ENCODE measurements around the gene EIF4EBP3. TPM values are rescaled to one million over a fixed set of nuclear protein-coding genes. Genes with fewer than 3 reads are reported as not detected.

Gene EIF4EBP3
- total RNA-seq, 1 donor from 2014 or later = 38.1 TPM

DNA sequence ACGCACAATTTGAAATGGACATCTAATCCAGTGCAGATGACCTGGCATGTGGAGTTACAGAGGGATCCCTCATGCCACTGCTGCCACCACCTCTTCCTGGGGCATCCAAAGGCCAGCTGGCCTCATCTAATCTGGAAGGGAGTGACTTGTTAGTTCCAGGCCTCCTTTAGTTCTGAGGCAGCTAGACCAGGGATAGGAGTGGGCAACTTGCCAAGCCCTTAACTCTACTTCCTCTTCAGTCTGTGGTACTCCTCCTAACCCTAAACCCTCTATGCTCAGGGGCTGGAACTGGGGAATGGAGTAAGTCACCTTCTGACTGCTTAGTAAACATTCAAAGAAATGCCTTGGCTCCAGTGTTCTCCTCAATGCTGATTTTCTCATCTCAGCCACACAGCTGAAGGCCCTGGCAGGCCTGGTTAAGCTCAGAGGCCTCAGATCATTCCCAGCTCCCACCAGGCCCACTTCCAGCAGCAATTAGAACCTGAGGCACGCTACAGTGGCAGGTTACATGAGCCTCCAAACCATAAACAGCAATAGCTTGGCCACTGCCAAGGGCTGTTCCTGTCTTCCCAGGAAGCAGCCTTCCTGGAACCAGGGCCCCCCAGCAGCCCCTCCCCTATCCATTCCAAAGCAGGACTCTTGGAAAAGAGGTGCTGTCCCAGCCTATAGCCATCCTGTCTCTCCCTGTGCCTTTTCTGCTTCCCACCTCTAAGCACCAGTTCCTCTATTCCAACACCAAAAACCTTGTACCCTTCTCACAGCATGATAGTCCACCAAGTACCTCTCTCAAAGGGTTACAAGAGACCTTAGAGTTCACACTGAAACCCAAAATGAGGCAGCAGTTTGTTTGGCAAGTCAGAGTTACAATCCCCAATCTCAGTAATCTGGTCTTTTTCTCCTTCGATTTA lies 2.0 kb downstream of the EIF4EBP3 start:
- Histone ChIP-seq H3K27ac (peak overlapping the region; percentile 89), H3K9me3 (no peaks in the 10 kb centered on the region), H3K36me3 (peaks cover 0 to 26% of the 10 kb centered on the region in 2 donors), H3K4me3 (no peak overlapping the region), H3K4me1 (peaks cover 35% of the 10 kb centered on the region), H3K27me3 (no peaks in the 10 kb centered on the region)
- no peak for TF ChIP-seq POLR2AphosphoS5 (IDR thresholded peaks at IDR 0.05; ENCODE audit: insufficient read depth in 1 of 2, low read depth in 1 of 2)
- TF ChIP-seq, protein P1, sequence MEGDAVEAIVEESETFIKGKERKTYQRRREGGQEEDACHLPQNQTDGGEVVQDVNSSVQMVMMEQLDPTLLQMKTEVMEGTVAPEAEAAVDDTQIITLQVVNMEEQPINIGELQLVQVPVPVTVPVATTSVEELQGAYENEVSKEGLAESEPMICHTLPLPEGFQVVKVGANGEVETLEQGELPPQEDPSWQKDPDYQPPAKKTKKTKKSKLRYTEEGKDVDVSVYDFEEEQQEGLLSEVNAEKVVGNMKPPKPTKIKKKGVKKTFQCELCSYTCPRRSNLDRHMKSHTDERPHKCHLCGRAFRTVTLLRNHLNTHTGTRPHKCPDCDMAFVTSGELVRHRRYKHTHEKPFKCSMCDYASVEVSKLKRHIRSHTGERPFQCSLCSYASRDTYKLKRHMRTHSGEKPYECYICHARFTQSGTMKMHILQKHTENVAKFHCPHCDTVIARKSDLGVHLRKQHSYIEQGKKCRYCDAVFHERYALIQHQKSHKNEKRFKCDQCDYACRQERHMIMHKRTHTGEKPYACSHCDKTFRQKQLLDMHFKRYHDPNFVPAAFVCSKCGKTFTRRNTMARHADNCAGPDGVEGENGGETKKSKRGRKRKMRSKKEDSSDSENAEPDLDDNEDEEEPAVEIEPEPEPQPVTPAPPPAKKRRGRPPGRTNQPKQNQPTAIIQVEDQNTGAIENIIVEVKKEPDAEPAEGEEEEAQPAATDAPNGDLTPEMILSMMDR (IDR thresholded peaks at IDR 0.05) = no peak
- TF ChIP-seq POLR2A (IDR thresholded peaks at IDR 0.05) = no peak
- no peak for DNase-seq (ENCODE audit: extremely low spot score in 2 of 2)
- intact Hi-C loops (cut with DNase I) = loop anchor here (5.0 to 10.0 kb wide), 2 partner anchors 98 to 145 kb away; partner anchors contain the start of genes ANKHD1, IK and NDUFA2

DNA sequence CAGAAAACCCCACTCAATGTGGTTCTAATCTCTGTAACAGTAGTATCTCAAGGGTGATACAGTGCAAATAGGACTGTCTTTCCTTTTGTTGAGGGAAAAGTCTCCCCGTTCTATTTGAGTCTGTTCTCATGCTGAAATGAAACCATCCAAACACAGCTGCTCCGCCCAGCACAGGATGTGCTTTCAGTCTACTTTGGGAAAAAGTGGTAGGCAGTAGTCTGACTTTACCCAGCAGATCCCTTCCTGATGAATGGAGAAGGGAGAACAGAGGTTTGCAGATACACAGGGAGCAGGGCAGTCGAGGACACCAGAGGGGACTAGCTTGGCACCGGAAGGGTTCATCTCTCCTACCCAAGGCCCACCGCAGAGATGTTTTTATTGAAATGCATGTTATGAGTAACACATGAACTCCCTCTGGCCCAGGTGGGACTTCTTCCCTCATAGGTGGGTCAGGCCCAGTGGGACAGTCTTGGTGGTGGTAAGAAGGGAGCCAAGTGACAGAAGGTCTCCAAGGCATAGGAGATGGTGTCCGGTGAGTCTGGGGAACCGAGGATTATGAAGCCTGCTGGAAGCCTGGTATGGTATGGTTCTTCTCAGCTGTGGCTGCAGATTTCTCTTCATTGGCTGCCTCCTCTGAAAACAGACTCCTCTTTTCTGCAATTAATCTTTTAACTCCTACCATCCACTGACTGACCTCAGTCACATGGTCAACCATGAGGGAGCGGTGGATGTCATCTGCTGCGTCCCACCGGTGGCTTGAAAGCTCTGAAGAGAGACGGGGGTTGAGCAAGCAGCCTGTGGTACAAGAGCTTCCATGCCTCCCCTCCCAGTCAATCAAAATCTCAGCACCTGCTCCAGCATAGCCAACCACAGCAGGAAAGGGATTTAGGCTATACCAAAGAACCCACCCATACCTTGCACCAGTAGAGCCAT lies 3.0 kb downstream of the EIF4EBP3 start:
- Histone ChIP-seq H3K9me3 (no peaks in the 10 kb centered on the region), H3K36me3 (peaks cover 0 to 26% of the 10 kb centered on the region in 2 donors), H3K4me1 (peaks cover 44% of the 10 kb centered on the region), H3K27me3 (no peaks in the 10 kb centered on the region), H3K27ac (peak overlapping the region; percentile 89), H3K4me3 (no peak overlapping the region)
- TF ChIP-seq POLR2AphosphoS5 (IDR thresholded peaks at IDR 0.05; ENCODE audit: insufficient read depth in 1 of 2, low read depth in 1 of 2) (no peak), POLR2A (IDR thresholded peaks at IDR 0.05) (no peak)
- TF ChIP-seq, protein P1 (IDR thresholded peaks at IDR 0.05) = no peak
- no peak for DNase-seq (ENCODE audit: extremely low spot score in 2 of 2)
- intact Hi-C loops (cut with DNase I) = no loop called here

GRCh38 chr5:140551872-140552271 lies 4.4 kb downstream of the EIF4EBP3 start:
- no peak overlapping the region for H3K4me3 ChIP-seq
- no peaks in the 10 kb centered on the region for H3K27me3 ChIP-seq
- TF ChIP-seq POLR2AphosphoS5 (IDR thresholded peaks at IDR 0.05; ENCODE audit: insufficient read depth in 1 of 2, low read depth in 1 of 2) (no peak), POLR2A (IDR thresholded peaks at IDR 0.05) (no peak)
- TF ChIP-seq, protein P1 (IDR thresholded peaks at IDR 0.05) = no peak
- intact Hi-C loops (cut with DNase I) = no loop called here
- no peak overlapping the region for H3K27ac ChIP-seq
- no peak for DNase-seq (ENCODE audit: extremely low spot score in 2 of 2)
- H3K4me1 ChIP-seq = peaks cover 52% of the 10 kb centered on the region
- peaks cover 0 to 26% of the 10 kb centered on the region in 2 donors for H3K36me3 ChIP-seq
- H3K9me3 ChIP-seq = no peaks in the 10 kb centered on the region

DNA sequence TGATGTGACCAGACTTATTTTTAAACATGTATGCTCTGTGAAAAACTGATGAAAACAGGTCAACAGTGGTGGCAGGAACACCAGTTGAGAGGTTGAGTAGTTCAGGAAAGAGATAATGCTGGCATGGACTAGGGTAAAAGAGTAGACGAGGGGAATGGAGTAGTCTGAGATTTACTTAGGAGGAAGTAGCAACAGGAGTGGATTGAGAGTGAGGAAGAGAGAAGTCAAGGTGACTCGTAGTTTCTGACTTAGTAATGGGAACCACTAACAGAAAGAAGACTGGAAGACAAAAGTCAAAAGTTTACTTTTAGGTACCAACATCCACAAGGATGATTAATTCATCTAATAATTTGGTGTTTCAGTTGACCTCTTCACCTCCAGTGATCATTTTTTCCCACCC lies 6.2 kb downstream of the EIF4EBP3 start:
- no peak overlapping the region for H3K4me3 ChIP-seq
- intact Hi-C loops (cut with DNase I) = no loop called here
- DNase-seq (ENCODE audit: extremely low spot score in 2 of 2) = no peak
- H3K27me3 ChIP-seq = no peaks in the 10 kb centered on the region
- H3K9me3 ChIP-seq = no peaks in the 10 kb centered on the region
- peaks cover 47% of the 10 kb centered on the region for H3K4me1 ChIP-seq
- peaks cover 0 to 26% of the 10 kb centered on the region in 2 donors for H3K36me3 ChIP-seq
- H3K27ac ChIP-seq = no peak overlapping the region
- TF ChIP-seq POLR2A (IDR thresholded peaks at IDR 0.05) = no peak
- TF ChIP-seq POLR2AphosphoS5 (IDR thresholded peaks at IDR 0.05; ENCODE audit: insufficient read depth in 1 of 2, low read depth in 1 of 2) = no peak
- TF ChIP-seq, protein P1 (IDR thresholded peaks at IDR 0.05) = no peak

Data from vagina (tissue), 2 donors.